ENCODE results near the gene SCUBE1.

- TF ChIP-seq CTCF (IDR thresholded peaks at IDR 0.05) (no peak), POLR2A (IDR thresholded peaks at IDR 0.05) (no peak)
Observed at GRCh38 chr22:43363315-43364168, 20.4 kb upstream of the SCUBE1 start.

All from esophagus squamous epithelium (tissue), 4 donors.